ENCODE data around the gene TPPP3.

The TPPP3 gene

DNA sequence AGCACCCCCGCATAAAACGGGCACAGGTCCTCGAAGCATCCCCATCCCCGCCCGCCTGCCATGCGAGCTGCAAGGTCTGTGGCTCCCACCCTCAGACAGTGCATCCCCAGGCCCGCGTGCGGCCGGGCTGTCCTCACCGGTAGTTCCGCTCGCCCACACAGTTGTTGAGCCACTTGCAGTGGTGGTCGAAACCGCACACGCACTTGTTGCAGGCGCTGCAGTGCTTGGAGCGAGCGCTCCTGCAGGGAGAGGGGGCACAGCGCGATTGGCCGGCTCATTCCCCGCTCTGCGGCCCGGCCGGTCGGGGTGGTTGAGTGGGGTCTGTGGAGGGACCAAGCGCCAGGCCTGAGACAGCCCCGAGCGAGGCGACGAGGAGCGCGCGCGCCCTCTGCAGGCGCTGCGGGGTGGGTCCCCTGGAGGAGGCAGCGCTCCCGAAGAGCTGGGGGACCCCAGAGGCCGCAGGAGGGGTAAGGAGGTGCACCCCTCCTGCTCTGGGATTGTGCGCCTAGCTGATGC is 6.0 kb upstream of the TPPP3 start:
- WGBS, result 30% methylated on average over 42 of the region's 42 CpGs
- no peak overlapping the region for H3K14ac ChIP-seq (ENCODE audit: low read length in 2 of 2)
- no peak overlapping the region for H4K91ac ChIP-seq (ENCODE audit: low read length)
- H3K36me3 ChIP-seq (ENCODE audit: control insufficient read depth in 1 of 2, insufficient read depth in 2 of 2, low read depth in 1 of 2, low read length in 2 of 2), result no peaks in the 10 kb centered on the region
- H4K8ac ChIP-seq (ENCODE audit: low read length), result no peak overlapping the region
- no peaks in the 10 kb centered on the region for H3K9me3 ChIP-seq (ENCODE audit: control insufficient read depth, low read length)
- H3K9ac ChIP-seq (ENCODE audit: low read length), result no peak overlapping the region
- H3K79me1 ChIP-seq (replicated peaks; ENCODE audit: low read length, poor library complexity, severe bottlenecking), result no peaks in the 10 kb centered on the region
- no peak overlapping the region for H2BK5ac ChIP-seq (ENCODE audit: low read depth, low read length, poor library complexity, severe bottlenecking)
- peak overlapping the region in 1 of 2 experiments; percentile 49 for H2BK12ac ChIP-seq (ENCODE audit: low read length in 2 of 2)
- peak overlapping the region in 1 of 2 experiments; percentile 61 for H3K23ac ChIP-seq (ENCODE audit: low read length in 2 of 2)
- no peak overlapping the region for H2AFZ ChIP-seq (ENCODE audit: low read depth, low read length)
- no peak overlapping the region for H3K4me2 ChIP-seq (ENCODE audit: low read length, poor library complexity, severe bottlenecking)
- no peak overlapping the region for H3K27ac ChIP-seq (ENCODE audit: low read length, poor library complexity, severe bottlenecking)
- H2BK120ac ChIP-seq (ENCODE audit: low read depth, low read length), result no peak overlapping the region
- H3K4ac ChIP-seq (ENCODE audit: low read depth in 1 of 2, low read length in 2 of 2), result no peak overlapping the region
- peak; percentile 50 for DNase-seq
- H2AK5ac ChIP-seq (ENCODE audit: low read length, severe bottlenecking), result no peak overlapping the region
- peak overlapping the region in 1 of 2 experiments; percentile 28 for H3K18ac ChIP-seq (ENCODE audit: low read depth in 1 of 2, low read length in 2 of 2)
- peaks cover 0 to 68% of the 10 kb centered on the region in 2 experiments for H3K27me3 ChIP-seq (ENCODE audit: control insufficient read depth in 1 of 2, insufficient read depth in 1 of 2, low read length in 2 of 2)
- no peak overlapping the region for H3K4me3 ChIP-seq (ENCODE audit: insufficient read depth in 1 of 2, low read depth in 1 of 2, low read length in 2 of 2)
- H2BK15ac ChIP-seq (ENCODE audit: low read depth, poor library complexity, severe bottlenecking), result no peak overlapping the region
- peaks cover 32% of the 10 kb centered on the region for H3K4me1 ChIP-seq (ENCODE audit: control insufficient read depth, insufficient read depth, low read depth, low read length)

DNA sequence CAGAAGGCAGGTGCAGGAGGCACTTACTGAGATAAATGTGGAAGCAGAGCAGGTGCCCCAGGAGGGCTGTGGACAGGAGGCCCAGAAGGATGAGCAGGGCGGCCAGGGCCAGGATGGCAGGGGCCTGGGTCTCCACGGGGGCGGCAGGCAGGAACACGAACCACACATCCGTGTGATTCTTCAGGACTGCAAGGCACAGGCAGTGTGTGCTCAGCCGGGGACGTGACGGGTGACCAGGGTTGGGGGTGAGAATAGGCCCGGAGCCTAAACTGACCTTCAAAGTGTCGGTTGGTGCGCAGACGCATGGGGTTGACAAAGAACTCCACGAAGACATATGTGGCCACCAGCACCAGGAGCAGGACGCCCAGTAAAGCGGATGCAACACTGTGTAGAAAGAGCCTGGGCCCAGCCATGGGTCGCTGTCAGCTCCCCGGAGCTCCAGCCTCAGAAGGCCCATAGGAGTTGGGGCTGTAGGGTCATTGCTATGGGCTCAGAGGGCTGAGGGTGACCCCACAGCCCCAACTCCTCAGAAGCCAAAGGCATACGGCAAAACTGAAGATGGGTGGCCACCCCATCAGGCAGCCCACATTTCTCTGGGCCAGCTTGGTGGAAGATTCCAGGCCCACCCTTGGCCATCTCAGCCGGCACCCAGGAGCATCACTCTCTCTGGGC is 5.4 kb upstream of the TPPP3 start:
- H3K4me1 ChIP-seq (ENCODE audit: control insufficient read depth, insufficient read depth, low read depth, low read length), result peaks cover 38% of the 10 kb centered on the region
- no peak overlapping the region for H3K4me2 ChIP-seq (ENCODE audit: low read length, poor library complexity, severe bottlenecking)
- H4K8ac ChIP-seq (ENCODE audit: low read length), result no peak overlapping the region
- H3K9ac ChIP-seq (ENCODE audit: low read length), result no peak overlapping the region
- no peak overlapping the region for H3K4me3 ChIP-seq (ENCODE audit: insufficient read depth in 1 of 2, low read depth in 1 of 2, low read length in 2 of 2)
- no peaks in the 10 kb centered on the region for H3K9me3 ChIP-seq (ENCODE audit: control insufficient read depth, low read length)
- no peak overlapping the region for H2BK12ac ChIP-seq (ENCODE audit: low read length in 2 of 2)
- H3K36me3 ChIP-seq (ENCODE audit: control insufficient read depth in 1 of 2, insufficient read depth in 2 of 2, low read depth in 1 of 2, low read length in 2 of 2), result no peaks in the 10 kb centered on the region
- no peak overlapping the region for H2AFZ ChIP-seq (ENCODE audit: low read depth, low read length)
- no peak overlapping the region for H4K91ac ChIP-seq (ENCODE audit: low read length)
- H2BK15ac ChIP-seq (ENCODE audit: low read depth, poor library complexity, severe bottlenecking), result no peak overlapping the region
- H2BK120ac ChIP-seq (ENCODE audit: low read depth, low read length), result no peak overlapping the region
- peaks cover 0 to 74% of the 10 kb centered on the region in 2 experiments for H3K27me3 ChIP-seq (ENCODE audit: control insufficient read depth in 1 of 2, insufficient read depth in 1 of 2, low read length in 2 of 2)
- no peak overlapping the region for H3K4ac ChIP-seq (ENCODE audit: low read depth in 1 of 2, low read length in 2 of 2)
- WGBS, result 97% methylated on average over 19 of the region's 19 CpGs
- no peak overlapping the region for H2AK5ac ChIP-seq (ENCODE audit: low read length, severe bottlenecking)
- H3K18ac ChIP-seq (ENCODE audit: low read depth in 1 of 2, low read length in 2 of 2), result no peak overlapping the region
- no peak overlapping the region for H3K14ac ChIP-seq (ENCODE audit: low read length in 2 of 2)
- H2BK5ac ChIP-seq (ENCODE audit: low read depth, low read length, poor library complexity, severe bottlenecking), result no peak overlapping the region
- no peak overlapping the region for H3K27ac ChIP-seq (ENCODE audit: low read length, poor library complexity, severe bottlenecking)
- no peaks in the 10 kb centered on the region for H3K79me1 ChIP-seq (replicated peaks; ENCODE audit: low read length, poor library complexity, severe bottlenecking)
- DNase-seq, result no peak
- H3K23ac ChIP-seq (ENCODE audit: low read length in 2 of 2), result peak overlapping the region in 1 of 2 experiments; percentile 61

DNA sequence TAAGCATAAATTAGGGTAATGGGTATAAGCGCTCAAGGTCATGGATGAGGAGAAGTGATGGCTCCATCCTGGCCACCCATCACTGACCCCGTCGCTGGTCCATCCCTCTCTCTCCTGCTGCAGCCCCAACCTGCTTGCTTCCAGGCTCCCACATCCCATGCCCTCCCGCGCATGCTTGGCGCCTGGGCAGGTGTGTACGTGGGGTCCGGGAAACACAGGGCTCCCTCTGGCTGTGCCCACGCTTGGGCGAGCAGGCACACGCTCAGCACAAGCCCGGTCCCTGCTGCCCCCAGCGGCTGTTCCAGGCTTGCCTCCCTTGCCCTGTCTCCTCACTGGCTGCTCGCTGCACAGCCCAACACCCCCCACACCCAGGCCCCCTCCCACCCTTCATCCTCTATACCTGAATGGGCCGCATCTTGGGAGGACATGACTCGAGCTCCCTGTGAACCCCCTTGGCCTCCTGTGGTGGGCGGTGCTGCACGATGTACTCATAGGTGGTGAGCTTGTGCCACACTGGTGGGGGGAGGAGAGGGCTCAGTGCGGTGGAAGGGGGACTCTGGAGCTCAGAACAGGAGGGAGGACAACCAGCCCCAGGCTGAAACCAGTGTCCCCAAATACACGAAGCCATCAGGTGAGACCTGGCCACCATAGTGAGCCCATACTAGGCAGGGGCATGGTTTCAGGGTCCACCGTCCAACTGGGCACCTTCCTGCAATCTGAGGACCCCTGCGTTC is 4.7 kb upstream of the TPPP3 start:
- H2BK15ac ChIP-seq (ENCODE audit: low read depth, poor library complexity, severe bottlenecking), result no peak overlapping the region
- no peak overlapping the region for H2BK120ac ChIP-seq (ENCODE audit: low read depth, low read length)
- H3K79me1 ChIP-seq (replicated peaks; ENCODE audit: low read length, poor library complexity, severe bottlenecking), result no peaks in the 10 kb centered on the region
- peaks cover 45% of the 10 kb centered on the region for H3K4me1 ChIP-seq (ENCODE audit: control insufficient read depth, insufficient read depth, low read depth, low read length)
- H3K4me3 ChIP-seq (ENCODE audit: insufficient read depth in 1 of 2, low read depth in 1 of 2, low read length in 2 of 2), result no peak overlapping the region
- H3K9ac ChIP-seq (ENCODE audit: low read length), result no peak overlapping the region
- H2AFZ ChIP-seq (ENCODE audit: low read depth, low read length), result no peak overlapping the region
- peaks cover 0 to 80% of the 10 kb centered on the region in 2 experiments for H3K27me3 ChIP-seq (ENCODE audit: control insufficient read depth in 1 of 2, insufficient read depth in 1 of 2, low read length in 2 of 2)
- no peak overlapping the region for H2AK5ac ChIP-seq (ENCODE audit: low read length, severe bottlenecking)
- H4K8ac ChIP-seq (ENCODE audit: low read length), result no peak overlapping the region
- peak overlapping the region; percentile 5 for H4K91ac ChIP-seq (ENCODE audit: low read length)
- no peak overlapping the region for H3K23ac ChIP-seq (ENCODE audit: low read length in 2 of 2)
- H3K36me3 ChIP-seq (ENCODE audit: control insufficient read depth in 1 of 2, insufficient read depth in 2 of 2, low read depth in 1 of 2, low read length in 2 of 2), result no peaks in the 10 kb centered on the region
- H3K4ac ChIP-seq (ENCODE audit: low read depth in 1 of 2, low read length in 2 of 2), result no peak overlapping the region
- H3K18ac ChIP-seq (ENCODE audit: low read depth in 1 of 2, low read length in 2 of 2), result no peak overlapping the region
- no peaks in the 10 kb centered on the region for H3K9me3 ChIP-seq (ENCODE audit: control insufficient read depth, low read length)
- 97% methylated on average over 22 of the region's 22 CpGs for WGBS
- no peak overlapping the region for H2BK12ac ChIP-seq (ENCODE audit: low read length in 2 of 2)
- H3K27ac ChIP-seq (ENCODE audit: low read length, poor library complexity, severe bottlenecking), result no peak overlapping the region
- no peak for DNase-seq
- H2BK5ac ChIP-seq (ENCODE audit: low read depth, low read length, poor library complexity, severe bottlenecking), result no peak overlapping the region
- H3K14ac ChIP-seq (ENCODE audit: low read length in 2 of 2), result peak overlapping the region in 1 of 2 experiments; percentile 28
- H3K4me2 ChIP-seq (ENCODE audit: low read length, poor library complexity, severe bottlenecking), result no peak overlapping the region
